Activated CD4-positive, alpha-beta T cell treated with anti-CD3 and anti-CD28 coated beads, Interleukin-10, Interleukin-2, amounts not matched to agents 100 ng/mL and 50 ng/mL, durations not matched to agents 16 hours and 8 hours (primary cell): ENCODE measurements around the gene RPTOR.

ENCODE experiments used
- DNase-seq: peaks from one replicate; pipeline ENCODE4 v3.0.0-alpha.2; 2020

The RPTOR gene

GRCh38 chr17:80857756-80858171 is 313.1 kb downstream of the RPTOR start:
- DNase-seq: no peak

DNA sequence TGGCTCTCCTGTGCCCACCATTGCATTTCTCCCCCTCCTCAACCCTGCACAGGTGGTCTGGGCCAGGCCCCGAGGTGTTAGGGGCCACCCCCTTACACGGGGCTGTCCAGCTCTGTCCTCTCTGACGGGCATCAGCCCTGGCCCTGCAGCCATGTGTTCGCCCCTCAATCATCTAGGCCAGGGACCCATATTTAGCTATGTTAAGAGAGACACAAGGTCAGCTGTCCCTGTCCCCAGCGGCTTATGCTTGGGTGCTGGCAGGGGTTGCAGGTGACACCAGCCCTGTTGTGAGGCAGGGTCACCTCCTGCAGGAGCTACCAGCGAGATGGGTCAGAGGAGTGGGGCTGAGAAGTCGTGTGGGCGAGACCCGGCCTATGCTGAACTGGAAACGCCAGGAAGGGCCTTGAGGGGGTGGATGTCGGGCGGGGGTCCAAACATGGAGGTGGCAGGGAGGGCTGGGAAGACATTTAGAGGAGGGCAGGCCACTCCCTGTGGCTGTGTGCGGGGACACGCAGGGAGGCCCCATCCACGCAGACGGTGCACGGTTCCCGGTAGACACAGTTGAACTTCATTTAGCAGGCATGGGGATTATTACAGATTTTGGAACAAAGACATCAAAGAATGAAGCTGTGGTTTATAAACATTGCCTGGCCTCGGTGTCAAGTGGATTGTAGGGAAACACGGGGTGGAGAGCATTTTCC is 313.8 kb downstream of the RPTOR start:
- DNase-seq: no peak

GRCh38 chr17:80859002-80859941 is 314.6 kb downstream of the RPTOR start:
- DNase-seq: no peak

DNA sequence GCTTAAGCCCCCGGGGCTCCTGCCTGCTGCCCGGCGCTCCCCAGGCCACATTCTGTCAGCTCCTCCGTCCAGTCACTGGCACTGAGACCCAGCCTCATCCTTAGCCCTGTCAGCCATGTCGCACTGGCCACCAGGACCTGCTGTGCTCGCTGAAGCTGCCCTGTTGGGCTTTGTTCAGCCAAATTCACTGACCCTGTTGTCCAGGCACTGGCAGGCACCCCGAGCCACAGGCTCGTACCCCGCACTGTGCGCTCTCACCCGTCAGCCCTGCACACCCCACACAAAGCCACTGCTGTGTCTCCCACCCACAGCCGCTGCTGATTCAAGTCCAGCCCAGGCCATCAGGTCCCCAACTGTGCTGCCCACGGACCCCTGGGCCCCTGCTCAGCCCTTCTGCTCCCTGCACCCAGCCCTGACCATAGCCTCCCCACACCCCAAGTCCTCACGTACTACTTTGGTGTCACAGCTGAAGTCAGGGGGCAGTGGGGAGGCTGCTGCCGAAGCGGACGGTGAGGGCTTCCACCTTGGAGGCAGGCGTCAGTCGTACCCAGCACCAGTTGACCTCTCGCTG is 315.5 kb downstream of the RPTOR start:
- no peak for DNase-seq

- no peak for DNase-seq
These were observed 316.2 kb downstream of the RPTOR start for GRCh38 chr17:80860703-80861417.

- peak; percentile 32 for DNase-seq
These were observed 316.8 kb downstream of the RPTOR start for GRCh38 chr17:80861418-80861815.

DNA sequence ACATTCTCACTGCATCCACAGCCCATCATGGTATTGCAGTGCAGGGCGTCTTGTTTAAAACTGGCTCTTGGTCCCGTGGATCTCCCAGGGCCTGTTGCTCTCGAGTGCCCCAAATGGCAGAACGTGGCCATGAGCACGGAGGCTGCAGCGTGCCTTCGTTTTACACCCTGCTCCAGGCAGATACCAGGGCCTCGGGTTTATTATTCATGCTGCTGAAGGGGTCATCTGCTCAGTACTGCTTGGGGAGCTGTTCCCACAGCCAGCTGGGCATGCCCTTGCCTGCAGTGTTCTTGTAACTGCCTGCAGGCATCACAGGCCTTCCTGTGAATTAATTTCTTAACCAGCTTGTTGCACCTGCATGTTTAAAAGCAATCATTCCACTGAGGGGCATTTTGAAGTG is 317.3 kb downstream of the RPTOR start:
- peak; percentile 68 for DNase-seq

GRCh38 chr17:80862481-80862961 is 317.9 kb downstream of the RPTOR start:
- no peak for DNase-seq

GRCh38 chr17:80862978-80863377 is 318.3 kb downstream of the RPTOR start:
- no peak for DNase-seq

- no peak for DNase-seq
These were observed 319.0 kb downstream of the RPTOR start for GRCh38 chr17:80863626-80864025.

DNA sequence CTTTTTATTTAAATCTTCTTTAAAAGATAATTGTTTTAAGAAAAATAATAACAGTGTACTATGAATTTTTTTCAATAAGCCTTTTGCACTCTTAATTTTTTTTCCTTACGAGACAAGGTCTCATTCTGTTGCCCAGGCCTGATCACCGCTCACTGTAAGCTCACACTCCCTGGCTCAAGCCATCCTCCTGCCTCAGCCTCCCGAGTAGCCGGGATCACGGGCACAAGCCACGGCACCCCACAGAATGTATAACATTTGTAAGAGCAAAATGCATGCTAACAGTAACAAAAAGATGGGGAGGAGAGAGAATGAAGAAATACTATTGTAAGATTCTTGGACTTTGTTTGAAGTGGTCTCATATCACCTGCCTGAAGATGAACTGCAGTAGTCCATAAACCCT is 320.1 kb downstream of the RPTOR start:
- DNase-seq: no peak

- DNase-seq: peak; percentile 87
These were observed 321.6 kb downstream of the RPTOR start for GRCh38 chr17:80866050-80866793.

- no peak for DNase-seq
These were observed 323.5 kb downstream of the RPTOR start for GRCh38 chr17:80868022-80868609.

DNA sequence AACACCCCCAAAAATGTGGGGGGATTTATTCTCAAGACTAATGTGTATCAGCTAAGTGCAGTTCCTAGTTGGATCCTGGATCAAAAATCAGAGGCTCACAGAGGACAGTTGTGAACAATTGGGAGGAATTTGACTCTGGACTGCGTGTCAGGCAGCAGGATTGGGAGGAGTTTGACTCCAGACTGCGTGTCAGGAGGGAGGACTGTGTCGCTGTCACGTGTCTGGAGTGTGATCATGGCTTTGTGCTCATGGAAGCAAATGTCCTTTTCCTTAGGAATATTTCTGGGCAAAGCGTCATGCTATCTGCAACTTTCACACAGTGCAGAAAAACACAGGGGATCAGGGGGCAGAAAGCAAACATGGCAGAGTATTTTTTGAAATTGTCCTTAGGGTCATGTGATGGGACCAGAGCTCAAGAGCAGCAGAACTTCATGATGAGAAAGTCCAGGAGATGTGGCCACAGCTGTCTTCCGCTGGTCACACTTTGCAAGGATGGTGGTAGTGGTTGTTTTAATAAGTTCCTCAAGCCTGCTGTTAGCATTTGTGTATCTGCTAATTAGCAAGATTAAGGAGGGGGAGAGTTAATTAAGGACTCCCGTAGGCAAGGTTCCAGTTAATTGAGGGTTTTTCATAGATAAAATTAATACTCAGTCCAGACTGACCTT is 325.0 kb downstream of the RPTOR start:
- DNase-seq: no peak

DNA sequence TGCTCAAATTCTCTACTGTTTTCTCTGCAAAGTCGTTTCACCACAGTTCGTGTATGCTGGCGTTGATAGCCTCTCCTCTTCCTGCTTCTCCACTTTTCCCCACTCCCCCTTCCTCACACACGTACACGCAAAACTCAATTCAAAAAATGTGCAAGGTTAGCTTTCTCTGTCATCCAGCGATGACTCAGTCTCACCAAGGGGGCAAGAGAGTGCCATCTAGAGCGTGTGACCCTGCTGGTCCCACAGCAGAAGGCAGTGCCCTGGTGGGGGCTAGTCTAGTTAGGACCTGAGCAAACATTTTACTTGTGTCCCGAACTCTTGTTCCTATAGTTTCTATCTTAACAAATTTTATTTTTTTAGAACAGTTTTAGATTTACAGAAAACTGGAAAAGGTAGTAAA is 325.8 kb downstream of the RPTOR start:
- peak; percentile 75 for DNase-seq

- DNase-seq: peak; percentile 43
These were observed 326.7 kb downstream of the RPTOR start for GRCh38 chr17:80871341-80871740.

DNA sequence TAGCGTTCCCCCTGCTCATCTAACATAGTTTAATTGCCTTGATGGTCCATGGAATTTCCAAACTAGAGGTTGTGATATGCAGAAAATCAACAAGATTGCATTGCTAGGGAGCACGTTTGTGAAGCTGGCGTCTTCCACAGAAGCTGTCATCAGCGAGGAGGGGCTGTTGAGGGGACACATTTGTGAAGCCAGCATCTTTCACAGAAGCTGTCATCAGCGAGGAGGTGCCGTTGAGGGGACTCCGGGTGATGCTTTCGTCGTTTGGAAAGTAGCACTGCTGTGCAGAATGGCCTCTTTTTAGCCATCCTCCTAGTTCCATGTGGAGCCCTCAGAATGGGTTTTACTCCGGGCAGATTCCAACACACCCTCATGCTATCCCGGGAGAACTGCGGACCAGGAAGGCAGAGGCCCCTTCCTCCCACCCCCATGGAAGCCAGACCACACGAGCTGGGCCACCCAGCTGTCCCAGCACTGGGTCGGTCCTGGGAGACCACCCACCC is 327.4 kb downstream of the RPTOR start:
- no peak for DNase-seq

GRCh38 chr17:80872501-80873306 is 328.1 kb downstream of the RPTOR start:
- no peak for DNase-seq

DNA sequence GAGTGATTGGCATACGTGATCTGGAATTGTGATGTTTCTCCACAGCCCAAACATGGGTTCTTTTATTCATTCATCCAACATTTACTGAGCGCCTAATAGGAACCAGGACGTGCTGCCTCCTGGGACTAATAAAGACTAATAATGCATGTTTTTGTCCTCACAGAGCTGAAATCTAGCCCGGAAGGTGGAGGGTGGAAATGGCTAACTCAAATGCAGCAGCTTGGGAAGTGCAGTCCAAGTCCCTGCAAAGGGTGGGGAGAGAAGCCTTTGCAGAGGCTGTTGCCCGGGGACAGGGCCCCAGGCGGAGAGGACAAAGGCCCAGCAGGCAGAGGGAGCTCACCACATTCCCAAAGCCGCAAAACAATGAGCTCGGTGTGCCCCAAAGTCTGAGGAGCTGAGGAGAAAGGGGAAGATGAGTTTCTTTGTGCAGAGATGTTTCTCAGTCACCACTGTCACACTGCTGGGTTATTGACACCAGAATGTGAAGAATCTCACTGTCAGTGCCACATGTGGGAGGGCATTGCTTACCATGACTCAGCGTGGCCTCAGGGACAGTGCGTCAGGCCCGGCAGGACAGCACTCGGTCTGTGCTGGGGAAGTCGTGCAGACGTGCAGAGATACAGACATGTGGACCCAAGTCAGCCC is 328.8 kb downstream of the RPTOR start:
- no peak for DNase-seq
